ENCODE results near the gene ACKR2.

The ACKR2 gene

GRCh38 chr3:42872718-42873117 lies 63.5 kb downstream of the ACKR2 start:
- H3K36me3 ChIP-seq (ENCODE audit: control insufficient read depth, low read length) = no peaks in the 10 kb centered on the region
- no peaks in the 10 kb centered on the region for H3K9me2 ChIP-seq (replicated peaks; ENCODE audit: control insufficient read depth, low read length)
- no peaks in the 10 kb centered on the region for H3K9me3 ChIP-seq (ENCODE audit: control insufficient read depth, insufficient read depth, low read length)
- no peak overlapping the region for H3K27ac ChIP-seq (ENCODE audit: low read depth, low read length)
- H3K4me3 ChIP-seq (ENCODE audit: low read length) = no peak overlapping the region
- H3K27me3 ChIP-seq (ENCODE audit: control insufficient read depth, low read length) = no peaks in the 10 kb centered on the region
- H3K4me2 ChIP-seq (ENCODE audit: low read length) = no peak overlapping the region
- H3F3A ChIP-seq (ENCODE audit: control insufficient read depth, insufficient read depth) = no peaks in the 10 kb centered on the region
- H3K4me1 ChIP-seq (ENCODE audit: control insufficient read depth, low read length) = no peaks in the 10 kb centered on the region
- H4K20me1 ChIP-seq (ENCODE audit: control insufficient read depth, insufficient read depth, low read depth, low read length) = no peaks in the 10 kb centered on the region
- no peaks in the 10 kb centered on the region for H3K79me2 ChIP-seq (ENCODE audit: control insufficient read depth, low read length)
- TF ChIP-seq, protein P1, sequence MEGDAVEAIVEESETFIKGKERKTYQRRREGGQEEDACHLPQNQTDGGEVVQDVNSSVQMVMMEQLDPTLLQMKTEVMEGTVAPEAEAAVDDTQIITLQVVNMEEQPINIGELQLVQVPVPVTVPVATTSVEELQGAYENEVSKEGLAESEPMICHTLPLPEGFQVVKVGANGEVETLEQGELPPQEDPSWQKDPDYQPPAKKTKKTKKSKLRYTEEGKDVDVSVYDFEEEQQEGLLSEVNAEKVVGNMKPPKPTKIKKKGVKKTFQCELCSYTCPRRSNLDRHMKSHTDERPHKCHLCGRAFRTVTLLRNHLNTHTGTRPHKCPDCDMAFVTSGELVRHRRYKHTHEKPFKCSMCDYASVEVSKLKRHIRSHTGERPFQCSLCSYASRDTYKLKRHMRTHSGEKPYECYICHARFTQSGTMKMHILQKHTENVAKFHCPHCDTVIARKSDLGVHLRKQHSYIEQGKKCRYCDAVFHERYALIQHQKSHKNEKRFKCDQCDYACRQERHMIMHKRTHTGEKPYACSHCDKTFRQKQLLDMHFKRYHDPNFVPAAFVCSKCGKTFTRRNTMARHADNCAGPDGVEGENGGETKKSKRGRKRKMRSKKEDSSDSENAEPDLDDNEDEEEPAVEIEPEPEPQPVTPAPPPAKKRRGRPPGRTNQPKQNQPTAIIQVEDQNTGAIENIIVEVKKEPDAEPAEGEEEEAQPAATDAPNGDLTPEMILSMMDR (IDR thresholded peaks at IDR 0.05; ENCODE audit: low read depth, low read length, poor library complexity, severe bottlenecking) = no peak
- no peak for TF ChIP-seq EZH2phosphoT487 (IDR thresholded peaks at IDR 0.05; ENCODE audit: borderline replicate concordance, low read length)

DNA sequence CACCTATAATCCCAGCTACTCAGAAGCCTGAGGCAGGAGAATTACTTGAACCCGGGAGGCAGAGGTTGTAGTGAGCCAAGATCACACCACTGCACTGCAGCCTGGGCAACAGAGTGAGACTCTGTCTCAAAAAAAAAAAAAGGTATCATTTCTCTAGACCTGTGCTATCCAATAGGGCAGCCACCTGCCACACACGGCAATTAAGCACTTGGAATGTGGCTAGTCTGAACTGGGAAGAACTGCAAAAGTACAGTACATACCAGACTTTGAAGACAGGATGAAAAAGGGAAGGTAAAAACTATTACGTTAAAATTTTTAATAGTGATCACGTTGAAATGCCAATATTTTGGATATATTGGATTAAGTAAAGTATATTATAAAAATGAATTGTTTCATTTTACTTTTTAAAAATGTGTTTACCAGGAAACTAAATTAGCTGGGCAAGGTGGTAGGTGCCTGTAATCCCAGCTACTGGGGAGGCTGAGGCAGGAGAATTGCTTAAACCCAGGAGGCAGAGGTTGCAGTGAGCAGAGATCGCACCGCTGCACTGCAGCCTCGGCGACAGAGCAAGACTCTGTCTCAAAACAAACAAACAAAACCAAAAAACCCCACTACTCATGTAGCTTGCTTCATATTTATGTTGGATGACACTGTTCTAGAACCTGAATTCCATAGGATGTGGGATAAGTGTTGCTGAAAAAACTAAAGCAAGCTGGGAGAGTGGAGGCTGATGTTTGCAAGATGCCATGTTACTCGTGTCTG lies 64.2 kb downstream of the ACKR2 start:
- Histone ChIP-seq H3F3A (ENCODE audit: control insufficient read depth, insufficient read depth) (no peaks in the 10 kb centered on the region), H3K4me2 (ENCODE audit: low read length) (no peak overlapping the region), H3K4me3 (ENCODE audit: low read length) (no peak overlapping the region), H3K27ac (ENCODE audit: low read depth, low read length) (no peak overlapping the region), H3K36me3 (ENCODE audit: control insufficient read depth, low read length) (no peaks in the 10 kb centered on the region), H3K27me3 (ENCODE audit: control insufficient read depth, low read length) (0 out of 2 replicates have a peak, but pooled peaks cover 2% of the 10 kb centered on the region), H3K9me2 (replicated peaks; ENCODE audit: control insufficient read depth, low read length) (no peaks in the 10 kb centered on the region), H3K79me2 (ENCODE audit: control insufficient read depth, low read length) (no peaks in the 10 kb centered on the region), H4K20me1 (ENCODE audit: control insufficient read depth, insufficient read depth, low read depth, low read length) (no peaks in the 10 kb centered on the region), H3K4me1 (ENCODE audit: control insufficient read depth, low read length) (no peaks in the 10 kb centered on the region), H3K9me3 (ENCODE audit: control insufficient read depth, insufficient read depth, low read length) (no peaks in the 10 kb centered on the region)
- no peak for TF ChIP-seq EZH2phosphoT487 (IDR thresholded peaks at IDR 0.05; ENCODE audit: borderline replicate concordance, low read length)
- TF ChIP-seq, protein P1 (IDR thresholded peaks at IDR 0.05; ENCODE audit: low read depth, low read length, poor library complexity, severe bottlenecking) = no peak

GRCh38 chr3:42874749-42875148 lies 65.5 kb downstream of the ACKR2 start:
- TF ChIP-seq EZH2phosphoT487 (IDR thresholded peaks at IDR 0.05; ENCODE audit: borderline replicate concordance, low read length) = no peak
- TF ChIP-seq, protein P1 (IDR thresholded peaks at IDR 0.05; ENCODE audit: low read depth, low read length, poor library complexity, severe bottlenecking) = no peak
- Histone ChIP-seq H3K9me3 (ENCODE audit: control insufficient read depth, insufficient read depth, low read length) (no peaks in the 10 kb centered on the region), H3K4me2 (ENCODE audit: low read length) (no peak overlapping the region), H3K9me2 (replicated peaks; ENCODE audit: control insufficient read depth, low read length) (no peaks in the 10 kb centered on the region), H3K27ac (ENCODE audit: low read depth, low read length) (no peak overlapping the region), H3K27me3 (ENCODE audit: control insufficient read depth, low read length) (peaks cover 7% of the 10 kb centered on the region), H3F3A (ENCODE audit: control insufficient read depth, insufficient read depth) (no peaks in the 10 kb centered on the region), H3K79me2 (ENCODE audit: control insufficient read depth, low read length) (no peaks in the 10 kb centered on the region), H4K20me1 (ENCODE audit: control insufficient read depth, insufficient read depth, low read depth, low read length) (no peaks in the 10 kb centered on the region), H3K4me3 (ENCODE audit: low read length) (no peak overlapping the region), H3K4me1 (ENCODE audit: control insufficient read depth, low read length) (no peaks in the 10 kb centered on the region), H3K36me3 (ENCODE audit: control insufficient read depth, low read length) (no peaks in the 10 kb centered on the region)

Data from DOHH2 (cell line).